HG03354 (cell line): ENCODE measurements around the gene FUBP3.

ENCODE experiments used
- ATAC-seq: cut with Tn5 transposase; IDR thresholded peaks from one replicate; pipeline ENCODE4 v1.9.1; 2021; ENCODE audit warnings: mild to moderate bottlenecking; ENCODE audit not compliant: unreplicated experiment, poor library complexity, severe bottlenecking

FUBP3 gene

GRCh38 chr9:130578865-130579737 lies at the start of gene FUBP3:
Gene FUBP3, plus strand, starts transcription at chr9:130579577. Its CDS starts 104 bp downstream, at chr9:130579681.
- peak; percentile 85 for ATAC-seq

- ATAC-seq = no peak
Observed at GRCh38 chr9:130530938-130531337, 48.4 kb upstream of the FUBP3 start.

GRCh38 chr9:130531670-130532069 lies 47.7 kb upstream of the FUBP3 start:
- no peak for ATAC-seq

GRCh38 chr9:130532426-130533080 lies 46.8 kb upstream of the FUBP3 start:
- no peak for ATAC-seq

- ATAC-seq = no peak
Observed at GRCh38 chr9:130535818-130536521, 43.4 kb upstream of the FUBP3 start.

GRCh38 chr9:130536701-130537107 lies 42.7 kb upstream of the FUBP3 start:
- ATAC-seq = no peak

- ATAC-seq = no peak
Observed at GRCh38 chr9:130537346-130538050, 41.9 kb upstream of the FUBP3 start.

- ATAC-seq = no peak
Observed at GRCh38 chr9:130539420-130540223, 39.8 kb upstream of the FUBP3 start.

- no peak for ATAC-seq
Observed at GRCh38 chr9:130541533-130541932, 37.8 kb upstream of the FUBP3 start.

- ATAC-seq = no peak
Observed at GRCh38 chr9:130542038-130542437, 37.3 kb upstream of the FUBP3 start.

GRCh38 chr9:130542457-130543228 lies 36.7 kb upstream of the FUBP3 start:
- no peak for ATAC-seq

- ATAC-seq = no peak
Observed at GRCh38 chr9:130543368-130543767, 36.0 kb upstream of the FUBP3 start.

GRCh38 chr9:130543859-130544258 lies 35.5 kb upstream of the FUBP3 start:
- ATAC-seq = no peak

GRCh38 chr9:130544364-130544763 lies 35.0 kb upstream of the FUBP3 start:
- no peak for ATAC-seq

- no peak for ATAC-seq
Observed at GRCh38 chr9:130548103-130548502, 31.3 kb upstream of the FUBP3 start.

- no peak for ATAC-seq
Observed at GRCh38 chr9:130549093-130549735, 30.2 kb upstream of the FUBP3 start.

GRCh38 chr9:130554606-130555005 lies 24.8 kb upstream of the FUBP3 start:
- no peak for ATAC-seq

- ATAC-seq = no peak
Observed at GRCh38 chr9:130555061-130555460, 24.3 kb upstream of the FUBP3 start.
